GM19193 (cell line): Measurements from ENCODE around the gene OCA2.

Source experiments
- POLR2A ChIP-seq: IDR thresholded peaks from 4 replicates; pipeline ENCODE4 v1.6.1; 2011; ENCODE audit not compliant: insufficient read depth, insufficient read length; ENCODE audit errors: extremely low read depth

OCA2 gene

GRCh38 chr15:28023933-28024888 is 74.9 kb downstream of the OCA2 start:
- no peak for TF ChIP-seq POLR2A

- TF ChIP-seq POLR2A, result no peak
Measured at GRCh38 chr15:28023422-28023821, 75.7 kb downstream of the OCA2 start.

GRCh38 chr15:28022961-28023360 is 76.2 kb downstream of the OCA2 start:
- TF ChIP-seq POLR2A, result no peak

GRCh38 chr15:28022181-28022580 is 76.9 kb downstream of the OCA2 start:
- no peak for TF ChIP-seq POLR2A

GRCh38 chr15:28021281-28022039 is 77.7 kb downstream of the OCA2 start:
- TF ChIP-seq POLR2A, result no peak

- no peak for TF ChIP-seq POLR2A
Measured at GRCh38 chr15:28020644-28021043, 78.5 kb downstream of the OCA2 start.

GRCh38 chr15:28019594-28020309 is 79.4 kb downstream of the OCA2 start:
- TF ChIP-seq POLR2A, result no peak

GRCh38 chr15:28018291-28019044 is 80.6 kb downstream of the OCA2 start:
- TF ChIP-seq POLR2A, result no peak

GRCh38 chr15:28017423-28017924 is 81.6 kb downstream of the OCA2 start:
- TF ChIP-seq POLR2A, result no peak

GRCh38 chr15:28015855-28016254 is 83.3 kb downstream of the OCA2 start:
- no peak for TF ChIP-seq POLR2A

GRCh38 chr15:28014623-28015200 is 84.4 kb downstream of the OCA2 start:
- TF ChIP-seq POLR2A, result no peak

GRCh38 chr15:28013976-28014375 is 85.1 kb downstream of the OCA2 start:
- no peak for TF ChIP-seq POLR2A

GRCh38 chr15:28013480-28013879 is 85.6 kb downstream of the OCA2 start:
- TF ChIP-seq POLR2A, result no peak

- no peak for TF ChIP-seq POLR2A
Measured at GRCh38 chr15:28012231-28012630, 86.9 kb downstream of the OCA2 start.
